K562 (cell line): Measurements from ENCODE around the gene HNRNPK. TPM values are rescaled to one million over a fixed set of nuclear protein-coding genes. Genes with fewer than 3 reads are reported as not detected.

ENCODE experiments used
- ADNP ChIP-seq: fragments of 200-800 bp; sonication (Bioruptor generic); IDR thresholded peaks from 2 replicates; pipeline ENCODE4 v1.6.1; 2016; ENCODE audit warnings: missing genetic modification characterization, missing compliant biosample characterization
- FOS ChIP-seq: IDR thresholded peaks from 3 replicates; pipeline ENCODE4 v1.6.1; 2011; ENCODE audit not compliant: insufficient read length; ENCODE audit errors: extremely low read depth
- HMBOX1 ChIP-seq: sonication (generic); IDR thresholded peaks from 2 replicates; pipeline ENCODE4 v1.6.1; 2016
- HOXB6 ChIP-seq: fragments of 250-450 bp; sonication (Bioruptor Pico); IDR thresholded peaks from 2 replicates; pipeline ENCODE4 v1.5.1; 2022; ENCODE audit warnings: mild to moderate bottlenecking, borderline replicate concordance
- ILF3 ChIP-seq: fragments of 450-650 bp; IDR thresholded peaks from 2 replicates; pipeline ENCODE4 v1.6.1; 2018; ENCODE audit warnings: antibody characterized with exemption, mild to moderate bottlenecking, moderate library complexity, borderline replicate concordance
- IRF9 ChIP-seq: fragments of 450-650 bp; IDR thresholded peaks from 2 replicates; pipeline ENCODE4 v1.6.1; 2016; ENCODE audit warnings: missing biosample characterization, missing genetic modification characterization
- MTA2 ChIP-seq: fragments of 450-650 bp; IDR thresholded peaks from 2 replicates; pipeline ENCODE4 v1.6.1; 2016; ENCODE audit warnings: low read depth
- NR3C1 ChIP-seq: sonication (generic); formaldehyde crosslinking; IDR thresholded peaks from 2 replicates; pipeline ENCODE4 v1.8.1; 2022; ENCODE audit warnings: missing genetic modification reagents
- NRF1 ChIP-seq, 2 experiments: fragments of 450-650 bp; IDR thresholded peaks in 1 of 2; conservative IDR thresholded peaks in 1 of 2; 2 replicates each; pipeline ENCODE4 v1.6.1; 2014; ENCODE audit warnings: mild to moderate bottlenecking in 2 of 2
- PATZ1 ChIP-seq: fragments of 250-450 bp; sonication (Bioruptor Pico); IDR thresholded peaks from 2 replicates; pipeline ENCODE4 v1.5.0; 2020; ENCODE audit warnings: mild to moderate bottlenecking, borderline replicate concordance
- POLR2A ChIP-seq: fragments of 450-650 bp; conservative IDR thresholded peaks from 2 replicates; pipeline ENCODE4 v1.6.1; 2016
- PTTG1 ChIP-seq: fragments of 450-650 bp; IDR thresholded peaks from 2 replicates; pipeline ENCODE4 v1.6.1; 2016; ENCODE audit warnings: low read depth, mild to moderate bottlenecking, missing genetic modification characterization, missing compliant biosample characterization
- RAD21 ChIP-seq, 2 experiments: fragments of 250-450 bp in 1 of 2; fragments of 450-650 bp in 1 of 2; sonication (Bioruptor Pico) in 1 of 2; formaldehyde crosslinking in 1 of 2; IDR thresholded peaks in 1 of 2; conservative IDR thresholded peaks in 1 of 2; 2 replicates each; pipeline versions ENCODE4 v1.4.0 to v1.8.0; 2020 to 2022; ENCODE audit warnings: mild to moderate bottlenecking in 2 of 2, moderate library complexity in 1 of 2
- RERE ChIP-seq: sonication (generic); formaldehyde crosslinking; IDR thresholded peaks from 2 replicates; pipeline ENCODE4 v1.8.0; 2023; ENCODE audit warnings: missing genetic modification reagents, mild to moderate bottlenecking, borderline replicate concordance
- SMAD3 ChIP-seq: fragments of 450-650 bp; formaldehyde crosslinking; conservative IDR thresholded peaks from 2 replicates; pipeline ENCODE4 v1.4.0; 2020; ENCODE audit warnings: mild to moderate bottlenecking
- ZNF12 ChIP-seq: sonication (generic); formaldehyde crosslinking; IDR thresholded peaks from 2 replicates; pipeline ENCODE4 v1.4.0; 2020; ENCODE audit warnings: mild to moderate bottlenecking, missing genetic modification reagents
- ZNF77 ChIP-seq: fragments of 250-450 bp; sonication (Bioruptor Pico); IDR thresholded peaks from 2 replicates; pipeline ENCODE4 v1.5.0; 2020
- polyA plus RNA-seq, 8 experiments: library from polyadenylated mRNA; depleted of rRNA in 4 of 8; stranded (reverse) in 5 of 8; unstranded in 3 of 8; fragments of >200 nt; fragmentation: Nextera tagmentation in 2 of 8; fragmentation: Illumina TruSeq in 1 of 8; extraction: Ambion mirVana in 2 of 8; extraction: Trizol in 1 of 8; gene quantifications; 2 replicates each; pipeline versions ENCODE4 v1.2.1 to v1.2.3, GENCODE V29; 2011 to 2014; ENCODE audit warnings: inconsistent platforms in 1 of 8, missing spikeins in 1 of 8
- total RNA-seq, 7 experiments: library from RNA; depleted of rRNA in 6 of 7; stranded (reverse); fragments of >200 nt in 6 of 7; fragmentation: Illumina TruSeq in 2 of 7; extraction: Trizol in 2 of 7; gene quantifications; 2 replicates each; pipeline versions ENCODE4 v1.2.1 to v1.2.3, GENCODE V29; 2011 to 2021; ENCODE audit warnings: low replicate concordance in 1 of 7

HNRNPK gene
- total and polyA plus RNA-seq, 9 of the 15 experiments (the other 6 are each of a cell fraction or from before 2014, with no cell fraction given), result 224 to 883 (median 618) TPM

GRCh38 chr9:83980395-83981125, 545 bp upstream of the HNRNPK start, which contains the start of gene RMI1 (continued):
- TF ChIP-seq NR3C1 (CRISPR knock-in tag) (no peak), NRF1 (conservative IDR thresholded peaks at IDR 0.05 in 1 of 2, IDR thresholded peaks at IDR 0.05 in 1 of 2) (peak; percentile 46 to 62; a peak in 3 of 4 replicates), ILF3 (no peak), IRF9 (tag) (no peak), PTTG1 (tag) (no peak), HMBOX1 (no peak), FOS (no peak), POLR2A (peak; percentile 93), RAD21 (CRISPR knock-in tag; conservative IDR thresholded peaks at IDR 0.05 in 1 of 2, IDR thresholded peaks at IDR 0.05 in 1 of 2) (no peak), ZNF77 (CRISPR knock-in tag) (no peak), ZNF12 (no peak), PATZ1 (no peak), SMAD3 (CRISPR knock-in tag) (no peak), MTA2 (no peak), ADNP (no peak), HOXB6 (no peak), RERE (CRISPR knock-in tag) (no peak)
